GM12873 (cell line): ENCODE measurements around the gene LENEP.

Experiments
- CTCF ChIP-seq: IDR thresholded peaks from 2 replicates; pipeline ENCODE4 v1.5.1; 2012; ENCODE audit warnings: low read depth, mild to moderate bottlenecking, moderate library complexity, low read length, control low read depth; ENCODE audit not compliant: insufficient read depth; ENCODE audit errors: missing control alignments

Gene LENEP

GRCh38 chr1:155008015-155008941 is 14.9 kb downstream of the LENEP start:
- TF ChIP-seq CTCF, result no peak

- TF ChIP-seq CTCF, result no peak
Observed at GRCh38 chr1:155009221-155009711, 15.9 kb downstream of the LENEP start.

GRCh38 chr1:155009742-155010141 is 16.4 kb downstream of the LENEP start:
- TF ChIP-seq CTCF, result no peak

GRCh38 chr1:155010211-155010918 is 17.0 kb downstream of the LENEP start:
- TF ChIP-seq CTCF, result no peak

GRCh38 chr1:155011004-155011416 is 17.6 kb downstream of the LENEP start:
- no peak for TF ChIP-seq CTCF

- TF ChIP-seq CTCF, result no peak
Observed at GRCh38 chr1:155011437-155012025, 18.1 kb downstream of the LENEP start.

GRCh38 chr1:155012026-155012546 is 18.7 kb downstream of the LENEP start:
- TF ChIP-seq CTCF, result no peak
